Esophagus squamous epithelium (tissue), 4 donors: ENCODE results near the gene SPECC1L.

ENCODE experiments used
- POLR2A ChIP-seq, 4 donors: fragments of 450-650 bp; IDR thresholded peaks; one replicate each; pipeline ENCODE4 v1.6.1; 2017; ENCODE audit warnings: antibody characterized with exemption in 4 of 4, mild to moderate bottlenecking in 4 of 4, moderate library complexity in 3 of 4
- TF ChIP-seq, protein P1 (sequence below), 6 experiments: fragments of 450-650 bp in 4 of 6; fragments of 200-600 bp in 2 of 6; sonication (generic) in 2 of 6; IDR thresholded peaks; one replicate each; pipeline ENCODE4 v1.5.1; 2016 to 2019; ENCODE audit warnings: antibody characterized with exemption in 6 of 6, mild to moderate bottlenecking in 4 of 6, moderate library complexity in 4 of 6

DNA sequence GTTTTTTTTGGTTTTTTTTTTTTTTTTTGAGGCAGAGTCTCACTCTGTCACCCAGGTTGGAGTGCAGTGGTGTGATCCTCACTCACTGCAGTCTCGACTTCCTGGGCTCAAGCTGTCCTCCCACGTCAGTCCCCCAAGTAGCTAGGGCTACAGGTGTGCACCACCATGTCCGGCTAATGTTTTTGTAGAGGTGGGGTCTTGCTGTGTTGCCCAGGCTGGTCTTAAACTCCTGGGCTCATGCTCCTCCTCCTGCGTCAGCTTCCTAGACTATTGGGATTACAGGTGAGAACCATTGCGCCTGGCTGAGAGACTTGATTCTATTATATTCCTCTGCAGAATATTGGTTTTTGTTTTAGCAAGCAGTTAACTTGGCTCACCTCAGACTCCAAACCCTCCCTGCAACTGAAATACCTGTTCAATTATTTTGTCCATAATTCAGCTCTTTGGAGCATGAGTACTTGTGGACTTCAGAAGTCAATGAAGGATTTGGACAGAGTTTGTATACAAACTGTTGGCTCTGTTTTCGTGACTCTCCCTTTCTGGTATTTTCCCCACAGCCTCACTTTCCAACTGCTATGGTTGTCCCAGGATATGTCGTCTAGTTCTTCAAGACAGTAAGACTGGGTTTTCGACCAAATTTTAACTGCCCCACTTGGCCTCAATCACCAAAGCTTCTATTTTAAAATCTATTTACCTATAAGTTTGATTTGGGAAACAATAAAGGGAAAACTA, 87.6 kb downstream of the SPECC1L start:
- TF ChIP-seq, protein P1, sequence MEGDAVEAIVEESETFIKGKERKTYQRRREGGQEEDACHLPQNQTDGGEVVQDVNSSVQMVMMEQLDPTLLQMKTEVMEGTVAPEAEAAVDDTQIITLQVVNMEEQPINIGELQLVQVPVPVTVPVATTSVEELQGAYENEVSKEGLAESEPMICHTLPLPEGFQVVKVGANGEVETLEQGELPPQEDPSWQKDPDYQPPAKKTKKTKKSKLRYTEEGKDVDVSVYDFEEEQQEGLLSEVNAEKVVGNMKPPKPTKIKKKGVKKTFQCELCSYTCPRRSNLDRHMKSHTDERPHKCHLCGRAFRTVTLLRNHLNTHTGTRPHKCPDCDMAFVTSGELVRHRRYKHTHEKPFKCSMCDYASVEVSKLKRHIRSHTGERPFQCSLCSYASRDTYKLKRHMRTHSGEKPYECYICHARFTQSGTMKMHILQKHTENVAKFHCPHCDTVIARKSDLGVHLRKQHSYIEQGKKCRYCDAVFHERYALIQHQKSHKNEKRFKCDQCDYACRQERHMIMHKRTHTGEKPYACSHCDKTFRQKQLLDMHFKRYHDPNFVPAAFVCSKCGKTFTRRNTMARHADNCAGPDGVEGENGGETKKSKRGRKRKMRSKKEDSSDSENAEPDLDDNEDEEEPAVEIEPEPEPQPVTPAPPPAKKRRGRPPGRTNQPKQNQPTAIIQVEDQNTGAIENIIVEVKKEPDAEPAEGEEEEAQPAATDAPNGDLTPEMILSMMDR (IDR thresholded peaks at IDR 0.05) = no peak
- TF ChIP-seq POLR2A (IDR thresholded peaks at IDR 0.05) = no peak
